Choroid plexus epithelial cell (primary cell): ENCODE measurements around the gene SPAG16.
A peak's percentile ranks its signal among the peaks of the same experiment; 100 is the strongest.

ENCODE experiments used
- DNase-seq: peaks from one replicate; pipeline ENCODE4 v3.0.0-alpha.2; 2010; ENCODE audit warnings: low read depth
- H3K4me3 ChIP-seq: 2 replicates; pipeline ENCODE4 v1.5.1; 2011; ENCODE audit warnings: low read depth, mild to moderate bottlenecking, control low read depth, low read length, moderate library complexity
- TF ChIP-seq, protein P1 (sequence below): conservative IDR thresholded peaks from 2 replicates; pipeline ENCODE4 v1.5.1; 2011; ENCODE audit warnings: low read depth, mild to moderate bottlenecking, control low read depth, inconsistent platforms, low read length, moderate library complexity

The SPAG16 gene

DNA sequence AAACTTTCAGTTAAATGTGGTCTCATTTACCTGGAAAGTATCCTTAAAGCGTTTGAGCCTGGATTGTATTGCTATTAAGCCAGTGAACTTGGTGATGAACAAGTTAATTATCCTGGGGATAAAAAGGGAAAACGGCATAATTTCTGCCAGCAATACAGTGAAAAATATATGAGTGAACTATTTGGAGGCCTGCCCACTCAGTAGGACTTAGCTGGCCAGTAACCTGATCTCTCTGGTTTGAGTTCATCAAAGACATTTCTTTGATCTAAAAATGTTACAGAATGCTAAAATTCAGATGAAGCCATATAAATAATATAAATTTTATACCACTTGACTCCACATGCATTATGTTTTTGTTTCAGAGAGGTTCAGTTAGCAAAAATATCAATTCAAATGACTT lies 885.5 kb downstream of the SPAG16 start:
- TF ChIP-seq, protein P1, sequence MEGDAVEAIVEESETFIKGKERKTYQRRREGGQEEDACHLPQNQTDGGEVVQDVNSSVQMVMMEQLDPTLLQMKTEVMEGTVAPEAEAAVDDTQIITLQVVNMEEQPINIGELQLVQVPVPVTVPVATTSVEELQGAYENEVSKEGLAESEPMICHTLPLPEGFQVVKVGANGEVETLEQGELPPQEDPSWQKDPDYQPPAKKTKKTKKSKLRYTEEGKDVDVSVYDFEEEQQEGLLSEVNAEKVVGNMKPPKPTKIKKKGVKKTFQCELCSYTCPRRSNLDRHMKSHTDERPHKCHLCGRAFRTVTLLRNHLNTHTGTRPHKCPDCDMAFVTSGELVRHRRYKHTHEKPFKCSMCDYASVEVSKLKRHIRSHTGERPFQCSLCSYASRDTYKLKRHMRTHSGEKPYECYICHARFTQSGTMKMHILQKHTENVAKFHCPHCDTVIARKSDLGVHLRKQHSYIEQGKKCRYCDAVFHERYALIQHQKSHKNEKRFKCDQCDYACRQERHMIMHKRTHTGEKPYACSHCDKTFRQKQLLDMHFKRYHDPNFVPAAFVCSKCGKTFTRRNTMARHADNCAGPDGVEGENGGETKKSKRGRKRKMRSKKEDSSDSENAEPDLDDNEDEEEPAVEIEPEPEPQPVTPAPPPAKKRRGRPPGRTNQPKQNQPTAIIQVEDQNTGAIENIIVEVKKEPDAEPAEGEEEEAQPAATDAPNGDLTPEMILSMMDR = no peak
- H3K4me3 ChIP-seq = no peak overlapping the region
- peak; percentile 18 for DNase-seq

DNA sequence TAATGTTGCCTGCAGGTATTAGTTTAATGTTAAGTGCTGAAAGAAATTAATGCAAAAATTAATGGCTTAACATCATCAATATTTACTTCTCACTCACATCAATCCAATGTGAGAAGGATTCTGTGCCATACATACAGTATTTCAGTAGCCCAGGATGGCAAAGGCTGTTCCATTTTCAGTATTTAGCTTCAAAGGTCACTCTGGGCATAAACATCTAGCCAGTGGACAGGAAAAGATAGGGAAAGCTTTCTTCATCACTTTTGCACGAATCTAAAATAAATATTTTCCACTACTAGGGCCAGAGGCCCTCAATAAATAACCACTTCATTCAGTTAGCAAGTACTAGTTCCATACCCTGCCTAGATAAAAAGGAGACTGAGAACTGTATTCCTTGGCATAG lies 890.3 kb downstream of the SPAG16 start:
- TF ChIP-seq, protein P1 = no peak
- DNase-seq = no peak
- H3K4me3 ChIP-seq = no peak overlapping the region

DNA sequence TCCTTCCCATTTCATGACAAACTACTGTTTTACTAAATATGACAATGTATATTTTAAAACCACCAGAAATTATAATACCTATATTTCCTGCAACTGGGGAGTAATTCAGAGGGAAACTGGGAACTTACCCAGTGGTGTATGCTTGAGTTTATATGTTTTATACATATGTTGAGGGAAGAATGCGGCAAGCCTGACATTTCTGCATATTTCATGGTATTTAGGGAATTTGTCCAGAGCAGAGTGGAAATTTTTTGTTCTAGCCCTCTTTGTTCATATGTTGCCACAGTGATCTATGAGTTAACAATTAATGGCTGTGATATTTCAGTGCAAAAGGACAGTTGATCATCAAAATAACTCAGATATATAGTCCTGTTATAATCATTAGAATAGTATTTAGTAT lies 895.8 kb downstream of the SPAG16 start:
- TF ChIP-seq, protein P1 = no peak
- no peak for DNase-seq

DNA sequence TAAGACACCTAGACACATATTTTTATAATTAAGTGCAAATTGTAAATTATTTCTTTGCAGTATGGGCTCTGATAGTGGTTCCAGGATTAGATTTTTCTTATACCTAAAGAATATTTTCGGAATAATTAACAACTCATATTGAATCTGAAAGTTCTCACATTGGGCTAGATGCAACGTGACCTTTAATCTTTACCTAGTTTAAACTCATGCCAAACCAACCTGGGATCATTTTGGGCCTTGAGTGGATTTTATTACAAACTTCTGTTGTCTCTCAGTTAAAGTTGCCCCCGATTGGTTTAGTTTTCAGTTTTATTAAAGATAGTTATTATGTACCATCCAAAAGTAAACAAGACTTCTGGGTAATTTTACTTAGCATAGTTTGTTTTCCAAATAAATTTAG lies 896.4 kb downstream of the SPAG16 start:
- TF ChIP-seq, protein P1 = no peak
- no peak overlapping the region for H3K4me3 ChIP-seq
- DNase-seq = no peak

More for the DNA sequence above, 895.8 kb downstream of the SPAG16 start:
- no peak overlapping the region for H3K4me3 ChIP-seq

DNA sequence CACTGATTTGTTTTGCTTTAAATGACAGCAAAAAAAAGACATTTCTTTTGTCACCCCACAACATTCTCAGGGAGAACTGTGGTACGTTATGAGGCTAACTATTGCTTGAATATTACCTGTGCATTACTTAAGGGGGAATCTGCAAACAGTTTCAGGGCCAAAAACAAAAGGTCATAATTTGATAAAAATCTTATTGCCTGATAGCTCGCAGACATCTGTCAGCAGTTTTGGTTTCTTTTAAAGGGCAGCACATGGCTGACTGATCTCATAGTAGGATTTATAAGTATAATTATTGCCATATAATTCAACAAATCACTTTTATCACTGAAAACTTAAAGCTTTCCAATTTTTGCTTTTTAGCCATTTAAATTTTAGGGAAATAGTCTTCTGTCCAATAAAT lies 900.2 kb downstream of the SPAG16 start:
- TF ChIP-seq, protein P1 = no peak
- no peak for DNase-seq
- no peak overlapping the region for H3K4me3 ChIP-seq

GRCh38 chr2:214185546-214185945 lies 901.3 kb downstream of the SPAG16 start:
- TF ChIP-seq, protein P1 = no peak
- no peak overlapping the region for H3K4me3 ChIP-seq
- no peak for DNase-seq

DNA sequence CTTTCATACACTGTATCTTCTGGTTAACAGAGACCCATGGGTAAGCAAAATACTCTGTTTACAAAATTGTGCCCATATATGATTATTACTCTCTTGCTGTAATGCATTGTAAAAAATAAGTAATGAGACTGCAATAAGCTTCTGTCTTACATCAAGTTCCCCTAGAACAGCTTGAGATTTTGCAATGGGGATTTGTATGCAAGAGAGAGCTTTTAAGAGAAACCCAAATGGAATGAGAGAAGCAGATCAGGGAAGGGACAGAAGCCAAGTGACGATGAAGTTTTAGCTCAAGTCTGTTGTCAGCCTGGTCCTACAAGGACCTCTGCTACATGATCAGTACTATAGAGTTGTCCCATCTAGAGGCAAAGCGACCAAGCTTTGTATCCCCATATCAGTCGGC lies 908.4 kb downstream of the SPAG16 start:
- DNase-seq = no peak
- H3K4me3 ChIP-seq = no peak overlapping the region
- TF ChIP-seq, protein P1 = no peak
